Epithelial cell of proximal tubule (primary cell): Measurements from ENCODE around the gene AKR1E2. TPM values are rescaled to one million over a fixed set of nuclear protein-coding genes. Genes with fewer than 3 reads are reported as not detected.
"Not testable (repeated sequence)": the region's sequence is repeated elsewhere in the genome, so short reads cannot be mapped to it uniquely, and the experiment has no call there.

Experiments
- DNase-seq: peaks from one replicate; pipeline ENCODE4 v3.0.0-alpha.2; 2011; ENCODE audit warnings: low read depth
- H3K4me3 ChIP-seq: 2 replicates; pipeline ENCODE4 v1.5.1; 2011; ENCODE audit warnings: low read depth, mild to moderate bottlenecking, low read length
- CTCF ChIP-seq: conservative IDR thresholded peaks from 2 replicates; pipeline ENCODE4 v1.5.1; 2012; ENCODE audit warnings: low read depth, mild to moderate bottlenecking, low read length
- total RNA-seq: library from RNA; depleted of rRNA; stranded (reverse); fragments of >200 nt; gene quantifications from 2 replicates; pipeline ENCODE4 v1.2.3, GENCODE V29; 2015

The AKR1E2 gene
- total RNA-seq, 1 donor from 2014 or later = 2.2 TPM

GRCh38 chr10:4810092-4810491 lies 15.9 kb upstream of the AKR1E2 start:
- no peak overlapping the region for H3K4me3 ChIP-seq
- TF ChIP-seq CTCF = no peak
- DNase-seq = no peak

GRCh38 chr10:4812046-4812445 lies 14.0 kb upstream of the AKR1E2 start:
- no peak overlapping the region for H3K4me3 ChIP-seq
- no peak for TF ChIP-seq CTCF
- DNase-seq = no peak

GRCh38 chr10:4813023-4813422 lies 13.0 kb upstream of the AKR1E2 start:
- no peak for TF ChIP-seq CTCF
- DNase-seq = peak; percentile 81
- no peak overlapping the region for H3K4me3 ChIP-seq

- no peak for TF ChIP-seq CTCF
- DNase-seq = no peak
- H3K4me3 ChIP-seq = no peak overlapping the region
Measured at GRCh38 chr10:4813496-4813895, 12.5 kb upstream of the AKR1E2 start.

GRCh38 chr10:4815646-4816180 lies 10.3 kb upstream of the AKR1E2 start:
- not testable (repeated sequence) for H3K4me3 ChIP-seq, DNase-seq
- peak; percentile 22 for TF ChIP-seq CTCF

GRCh38 chr10:4816966-4817365 lies 9.0 kb upstream of the AKR1E2 start:
- no peak overlapping the region for H3K4me3 ChIP-seq
- no peak for TF ChIP-seq CTCF
- DNase-seq = no peak

GRCh38 chr10:4819067-4819466 lies 6.9 kb upstream of the AKR1E2 start:
- no peak for TF ChIP-seq CTCF
- no peak overlapping the region for H3K4me3 ChIP-seq

More at GRCh38 chr10:4819067-4819466, 6.9 kb upstream of the AKR1E2 start:
- no peak for DNase-seq
